Astrocyte (in vitro differentiated cells and primary cell): ENCODE data around the gene OR5L1.

Source experiments
- EZH2 ChIP-seq: IDR thresholded peaks from 2 replicates; pipeline ENCODE4 v1.6.1; 2012; ENCODE audit warnings: mild to moderate bottlenecking, low read length, inconsistent platforms; ENCODE audit not compliant: insufficient read depth
- TF ChIP-seq, protein P1 (sequence below): IDR thresholded peaks from 2 replicates; pipeline ENCODE4 v1.5.1; 2011; ENCODE audit warnings: low read depth, mild to moderate bottlenecking, inconsistent platforms, low read length, moderate library complexity; ENCODE audit not compliant: insufficient read depth

DNA sequence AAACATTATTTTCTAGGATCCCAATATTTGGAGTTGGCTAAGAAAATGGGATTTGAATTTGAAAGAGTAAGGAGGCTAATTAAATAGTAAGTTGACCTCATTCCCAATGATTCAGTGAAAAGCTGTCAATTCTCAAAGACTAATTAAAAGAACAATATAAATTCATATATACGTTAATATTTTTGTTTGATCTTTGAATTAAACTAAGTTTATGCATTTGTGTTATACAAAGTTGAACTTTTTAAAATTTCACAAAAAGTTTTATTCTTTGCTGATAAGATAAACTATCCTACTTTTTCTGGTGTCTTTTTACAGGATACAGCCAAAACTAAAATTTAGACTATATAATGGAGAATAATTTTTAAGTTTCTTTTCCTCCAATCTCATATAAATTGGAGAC lies at the start of gene OR5L1:
- TF ChIP-seq, protein P1, sequence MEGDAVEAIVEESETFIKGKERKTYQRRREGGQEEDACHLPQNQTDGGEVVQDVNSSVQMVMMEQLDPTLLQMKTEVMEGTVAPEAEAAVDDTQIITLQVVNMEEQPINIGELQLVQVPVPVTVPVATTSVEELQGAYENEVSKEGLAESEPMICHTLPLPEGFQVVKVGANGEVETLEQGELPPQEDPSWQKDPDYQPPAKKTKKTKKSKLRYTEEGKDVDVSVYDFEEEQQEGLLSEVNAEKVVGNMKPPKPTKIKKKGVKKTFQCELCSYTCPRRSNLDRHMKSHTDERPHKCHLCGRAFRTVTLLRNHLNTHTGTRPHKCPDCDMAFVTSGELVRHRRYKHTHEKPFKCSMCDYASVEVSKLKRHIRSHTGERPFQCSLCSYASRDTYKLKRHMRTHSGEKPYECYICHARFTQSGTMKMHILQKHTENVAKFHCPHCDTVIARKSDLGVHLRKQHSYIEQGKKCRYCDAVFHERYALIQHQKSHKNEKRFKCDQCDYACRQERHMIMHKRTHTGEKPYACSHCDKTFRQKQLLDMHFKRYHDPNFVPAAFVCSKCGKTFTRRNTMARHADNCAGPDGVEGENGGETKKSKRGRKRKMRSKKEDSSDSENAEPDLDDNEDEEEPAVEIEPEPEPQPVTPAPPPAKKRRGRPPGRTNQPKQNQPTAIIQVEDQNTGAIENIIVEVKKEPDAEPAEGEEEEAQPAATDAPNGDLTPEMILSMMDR: no peak
- TF ChIP-seq EZH2: no peak
